Measurements from ENCODE around the gene HMGN4. TPM values are rescaled to one million over a fixed set of nuclear protein-coding genes. Genes with fewer than 3 reads are reported as not detected.
A peak's percentile ranks its signal among the peaks of the same experiment; 100 is the strongest.

Gene HMGN4
- total and polyA plus RNA-seq, 2 of the 8 experiments (the other 6 are each of a cell fraction or from before 2014, with no cell fraction given), result 23.4 to 66.4 TPM

DNA sequence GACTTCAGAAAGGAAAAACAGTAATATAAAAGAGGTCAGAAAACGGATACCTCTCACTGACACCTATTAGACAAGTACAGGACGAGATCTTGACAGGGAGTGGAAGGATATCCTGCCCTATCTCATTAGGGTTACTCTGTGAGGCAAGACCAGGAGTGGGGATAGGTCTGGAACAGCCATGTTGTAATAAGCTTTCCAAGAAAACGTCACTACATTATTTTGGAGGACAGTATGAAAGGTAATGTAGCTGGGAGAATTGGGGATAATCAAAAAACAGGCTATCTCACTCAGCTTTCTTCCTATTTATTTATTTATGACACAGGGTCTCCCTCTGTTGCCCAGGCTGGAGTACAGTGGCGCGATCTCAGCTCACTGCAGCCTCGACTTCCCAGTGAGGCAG, 25.3 kb downstream of the HMGN4 start:
- CTCF ChIA-PET (ENCODE audit: partially characterized antibody), result interaction anchor here (1.7 kb wide), 1 partner anchor 10 kb away, joined by 6 read pairs; no protein-coding TSS in a partner anchor

More for the DNA sequence above, 25.3 kb downstream of the HMGN4 start:
- H3K27ac ChIP-seq (ENCODE audit: low read depth, low read length), result no peak overlapping the region
- no peak overlapping the region for H3K18ac ChIP-seq (ENCODE audit: extremely low read depth, low read length)
- POLR2A ChIA-PET (ENCODE audit: partially characterized antibody), result no interaction called here
- no peaks in the 10 kb centered on the region for H4K20me1 ChIP-seq (replicated peaks in 1 of 2; ENCODE audit: control insufficient read depth in 1 of 2, insufficient read depth in 2 of 2, low read length in 2 of 2)
- H2BK12ac ChIP-seq (ENCODE audit: low read depth, low read length), result no peak overlapping the region
- no peak overlapping the region for H3K4ac ChIP-seq (replicated peaks; ENCODE audit: insufficient read length, low read depth, low read length)
- H3K23me2 ChIP-seq (ENCODE audit: low read depth, low read length), result no peaks in the 10 kb centered on the region
- H2BK120ac ChIP-seq (replicated peaks; ENCODE audit: low read depth, low read length), result no peak overlapping the region
- no peak overlapping the region for H4K5ac ChIP-seq (ENCODE audit: insufficient read length, low read depth, low read length)
- H3K27me3 ChIP-seq (replicated peaks in 1 of 4; ENCODE audit: control insufficient read depth in 3 of 4, extremely low read depth in 1 of 4, insufficient read depth in 3 of 4, low read length in 3 of 4), result no peaks in the 10 kb centered on the region
- no peak overlapping the region for H3K4me3 ChIP-seq (ENCODE audit: extremely low read depth in 1 of 4, insufficient read depth in 2 of 4, low read depth in 3 of 4, low read length in 4 of 4)
- no peak overlapping the region for H2AK5ac ChIP-seq (ENCODE audit: low read depth, low read length)
- H3K36me3 ChIP-seq (ENCODE audit: control insufficient read depth in 2 of 4, insufficient read depth in 4 of 4, low read length in 3 of 4), result no peaks in the 10 kb centered on the region
- no peak overlapping the region for H3K9ac ChIP-seq (replicated peaks in 1 of 4; ENCODE audit: extremely low read depth in 1 of 4, low read depth in 3 of 4, low read length in 3 of 4)
- no peak for FAIRE-seq
- WGBS, 2 experiments (ENCODE audit: extremely low coverage in 1 of 2, insufficient coverage in 1 of 2, insufficient read length in 1 of 2, insufficient replicate concordance in 2 of 2, low coverage in 1 of 2, low lambda C conversion rate in 2 of 2, missing lambda C conversion rate in 1 of 2), result 81% methylated on average over 6 of the region's 6 CpGs; no CpG with 5 or more reads in 1 of the 2 experiments
- H3K4me2 ChIP-seq (ENCODE audit: insufficient read depth in 1 of 2, low read depth in 2 of 2, low read length in 2 of 2), result no peak overlapping the region
- no peak overlapping the region for H3K23ac ChIP-seq (ENCODE audit: insufficient read length)
- peak in 1 of 2 experiments; percentile 17 for DNase-seq (ENCODE audit: low read depth in 1 of 2, low spot score in 2 of 2)
- 0 out of 4 replicates have a peak, but pooled peaks cover 0 to 2% of the 10 kb centered on the region in 2 experiments for H3K9me3 ChIP-seq (ENCODE audit: insufficient read depth in 2 of 2, low read depth in 1 of 2, low read length in 1 of 2)
- H3K4me1 ChIP-seq (replicated peaks in 1 of 4; ENCODE audit: control insufficient read depth in 3 of 4, insufficient read depth in 4 of 4, low read length in 3 of 4), result no peaks in the 10 kb centered on the region
- no peak overlapping the region for H2AFZ ChIP-seq (ENCODE audit: low read length)
- H2BK20ac ChIP-seq (ENCODE audit: low read length), result no peak overlapping the region
- H3K79me1 ChIP-seq (ENCODE audit: low read depth, low read length), result no peaks in the 10 kb centered on the region
- H4K8ac ChIP-seq (ENCODE audit: extremely low read depth, insufficient read depth, low read length), result no peak overlapping the region
- H3K79me2 ChIP-seq (ENCODE audit: control insufficient read depth in 1 of 2, insufficient read depth in 2 of 2, low read length in 2 of 2), result no peaks in the 10 kb centered on the region
- TF ChIP-seq SP4 (IDR thresholded peaks at IDR 0.05; ENCODE audit: low read length) (no peak), KDM4A (IDR thresholded peaks at IDR 0.05; ENCODE audit: low read depth, low read length, severe bottlenecking) (no peak), BRCA1 (IDR thresholded peaks at IDR 0.05; ENCODE audit: low read depth, low read length) (no peak), SUZ12 (IDR thresholded peaks at IDR 0.05; ENCODE audit: low read length) (no peak), POLR2AphosphoS5 (IDR thresholded peaks at IDR 0.05; ENCODE audit: low read depth, low read length) (no peak), JUN (IDR thresholded peaks at IDR 0.05; ENCODE audit: low read depth, low read length) (no peak)
- H3K56ac ChIP-seq (replicated peaks; ENCODE audit: insufficient read length, low read depth, low read length), result no peak overlapping the region
- H2BK15ac ChIP-seq (ENCODE audit: low read length), result no peak overlapping the region
- no peak overlapping the region for H2BK5ac ChIP-seq (ENCODE audit: low read depth, low read length)
- H3K14ac ChIP-seq (ENCODE audit: insufficient read length), result no peak overlapping the region
- no peak overlapping the region for H4K91ac ChIP-seq (replicated peaks; ENCODE audit: insufficient read length, low read length)
